SKM-1 treated with dmso at 0.1 percent for 144 hours (cell line): ENCODE results near the gene SSH2.
"Not testable (repeated sequence)": the region's sequence is repeated elsewhere in the genome, so short reads cannot be mapped to it uniquely, and the experiment has no call there.

Experiments used
- DNase-seq: peaks from one replicate; lab custom pipeline; 2025; ENCODE audit not compliant: unreplicated experiment; lab: John Stamatoyannopoulos, UW

SSH2 gene

DNA sequence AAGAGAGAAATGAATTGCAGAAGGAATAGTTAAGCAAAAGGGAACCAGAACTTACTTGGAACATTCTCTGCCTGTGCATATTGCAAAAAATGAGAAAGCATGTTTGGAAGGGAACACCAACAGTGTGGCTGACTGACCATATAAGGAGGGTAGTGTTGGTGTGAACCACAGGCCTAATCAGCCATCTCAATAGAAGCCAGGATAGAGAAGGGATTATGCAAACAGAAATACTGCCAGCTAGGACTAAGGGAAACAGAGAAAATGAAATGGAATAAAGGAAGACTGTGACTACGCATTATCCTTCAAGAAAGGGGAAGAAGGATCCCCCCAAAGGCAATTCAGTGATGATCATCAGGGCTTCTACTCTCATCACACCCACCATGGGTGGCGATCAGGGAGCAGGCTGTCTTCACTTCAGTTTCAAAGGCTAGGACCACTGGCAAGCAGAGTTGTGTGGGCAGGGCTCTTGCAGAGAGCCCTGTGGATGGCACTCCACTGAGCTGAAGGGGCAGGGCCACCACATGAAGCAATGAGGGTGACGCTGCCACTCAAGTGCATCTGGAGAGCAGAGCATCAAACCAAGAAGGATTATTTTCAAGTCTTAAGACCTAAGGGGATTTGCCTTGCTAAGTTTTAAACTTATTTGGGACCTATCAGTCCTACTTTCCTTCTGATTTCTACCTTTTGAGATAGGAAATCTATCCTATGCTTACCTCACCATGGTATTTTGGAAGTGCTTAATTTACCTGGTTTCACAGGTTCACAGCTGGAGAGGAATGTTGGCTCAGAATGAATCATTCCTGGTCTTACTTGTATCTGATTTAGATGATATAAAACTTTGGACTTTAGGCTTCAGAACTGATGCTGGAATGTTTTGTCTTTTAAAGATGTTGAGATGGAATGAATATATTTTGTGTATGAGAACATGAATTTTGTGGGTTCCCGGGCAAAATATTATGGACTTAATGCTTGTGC is 140.5 kb downstream of the SSH2 start:
- DNase-seq, result no peak

DNA sequence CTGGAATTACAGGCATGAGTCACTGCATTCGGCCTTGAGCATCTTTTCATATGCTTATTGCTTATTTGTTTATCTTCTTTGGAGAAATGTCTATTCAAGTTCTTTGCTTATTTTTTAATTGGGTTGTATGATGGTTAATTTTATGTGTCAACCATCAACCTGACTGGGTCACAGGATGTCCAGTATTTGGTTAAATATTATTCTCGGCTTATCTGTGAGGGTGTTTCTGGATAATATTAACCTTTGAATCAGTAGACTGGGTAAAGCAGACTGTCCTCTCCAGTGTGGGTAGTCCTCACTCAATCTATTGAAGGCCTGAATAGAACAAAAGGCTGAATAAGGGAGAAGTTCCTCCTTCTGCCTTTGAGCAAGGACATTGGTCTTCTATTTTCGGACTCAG is 142.0 kb downstream of the SSH2 start:
- DNase-seq, result no peak

GRCh38 chr17:29782917-29783316 is 147.1 kb downstream of the SSH2 start:
- DNase-seq, result no peak

GRCh38 chr17:29779812-29780190 is 150.2 kb downstream of the SSH2 start:
- DNase-seq, result not testable (repeated sequence)

GRCh38 chr17:29778956-29779811 is 150.8 kb downstream of the SSH2 start:
- peak; percentile 59 for DNase-seq

DNA sequence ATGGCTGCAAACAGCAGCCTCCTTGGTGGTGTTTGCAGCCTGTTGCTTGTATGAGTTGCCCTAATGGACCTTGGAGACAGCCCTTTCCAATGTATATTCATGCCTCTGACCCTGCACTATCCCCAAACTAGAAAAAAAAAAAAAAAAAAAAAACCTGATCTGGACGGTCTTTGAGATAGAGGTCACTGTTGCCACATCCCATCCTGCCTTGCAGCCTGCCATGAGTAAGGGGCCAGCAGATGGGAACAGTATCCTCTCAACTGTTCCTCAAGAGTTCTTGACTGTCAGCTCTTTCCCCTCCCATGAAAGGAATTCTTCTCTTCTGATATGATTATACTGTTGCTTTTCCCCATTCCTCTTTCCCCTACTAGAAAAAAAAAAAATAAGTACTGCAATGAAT is 152.4 kb downstream of the SSH2 start:
- DNase-seq, result no peak

DNA sequence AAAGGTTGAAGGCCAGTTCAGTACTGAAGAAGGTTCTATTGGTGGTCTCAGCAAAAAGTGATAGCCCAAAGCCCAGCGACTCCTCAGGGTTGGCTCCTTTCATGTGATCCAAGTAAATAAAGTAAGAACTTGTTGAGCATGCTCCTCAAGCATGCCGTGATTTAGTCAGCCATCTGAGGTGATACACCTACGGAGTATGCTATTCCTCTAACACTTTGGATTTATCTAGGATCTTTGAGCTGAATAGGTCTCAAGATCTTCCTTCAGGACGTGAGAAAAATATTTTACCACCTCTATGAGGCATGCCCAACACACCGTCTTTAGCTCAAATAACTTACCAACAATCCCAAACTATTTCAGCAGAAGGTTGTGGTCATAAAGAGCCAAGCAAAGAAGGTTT is 154.0 kb downstream of the SSH2 start:
- DNase-seq, result no peak

DNA sequence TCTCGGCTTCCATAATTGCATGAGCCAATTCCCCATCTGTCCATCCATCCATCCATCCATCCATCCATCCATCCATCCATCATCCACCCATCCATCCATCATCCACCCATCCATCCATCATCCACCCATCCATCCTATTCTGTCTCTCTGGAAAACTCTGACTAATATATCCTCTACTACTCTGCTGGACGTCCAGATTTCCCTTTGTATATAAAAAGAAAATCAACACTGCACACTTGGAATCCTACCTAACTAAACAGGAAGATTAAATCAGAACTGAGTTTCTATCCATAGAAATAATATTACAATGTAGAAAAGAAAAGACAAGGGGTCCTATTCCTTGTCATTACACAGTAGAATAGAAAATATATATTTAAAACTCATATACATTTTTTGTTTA is 157.0 kb downstream of the SSH2 start:
- no peak for DNase-seq

GRCh38 chr17:29771546-29771945 is 158.5 kb downstream of the SSH2 start:
- DNase-seq, result no peak

- DNase-seq, result no peak
Measured at GRCh38 chr17:29769225-29769624, 160.8 kb downstream of the SSH2 start.

DNA sequence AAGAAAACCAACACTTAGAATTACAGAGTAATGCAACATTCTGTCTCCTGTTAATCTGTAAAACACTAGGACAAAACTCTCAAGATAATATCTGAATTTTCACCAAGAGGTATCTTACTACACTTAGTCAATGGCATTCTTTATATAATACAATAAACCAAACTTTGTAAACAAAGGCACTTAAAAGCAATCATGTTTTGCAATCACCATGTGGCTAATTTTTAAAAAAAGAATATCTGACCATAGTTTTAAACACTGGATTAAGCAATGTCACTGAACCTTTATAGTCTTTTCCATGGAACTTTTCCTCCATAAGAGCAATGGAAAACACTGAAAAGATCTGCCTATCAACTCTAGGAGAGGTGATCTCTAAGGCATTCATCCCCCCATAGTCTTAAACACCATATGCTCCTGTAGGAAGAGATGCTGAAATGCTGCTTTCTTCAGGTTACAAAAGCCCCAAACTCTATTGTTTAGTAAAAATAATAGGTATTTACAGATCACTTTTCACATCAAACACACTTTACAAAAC is 163.2 kb downstream of the SSH2 start:
- DNase-seq, result no peak

DNA sequence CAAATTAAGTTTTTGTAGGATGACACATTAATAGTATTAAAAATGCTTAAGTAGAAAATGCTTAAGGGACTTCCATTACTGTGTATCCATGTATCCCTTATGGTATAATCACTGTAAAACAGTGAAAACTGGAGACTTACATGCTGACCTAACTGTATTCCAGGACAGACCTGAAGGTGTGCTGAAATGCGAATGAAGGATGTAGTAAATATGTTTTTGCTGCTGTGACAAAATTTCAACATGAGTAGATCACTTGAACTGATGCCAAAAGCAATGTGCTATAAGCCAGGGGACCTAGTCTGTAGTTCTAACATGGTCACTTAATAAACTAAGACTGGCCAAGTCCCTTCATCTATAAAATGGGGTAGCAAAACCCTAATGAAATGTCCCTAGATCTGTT is 165.3 kb downstream of the SSH2 start:
- no peak for DNase-seq

- no peak for DNase-seq
Measured at GRCh38 chr17:29764217-29764616, 165.8 kb downstream of the SSH2 start.

- no peak for DNase-seq
Measured at GRCh38 chr17:29763273-29763672, 166.8 kb downstream of the SSH2 start.

- peak; percentile 80 for DNase-seq
Measured at GRCh38 chr17:29761040-29761761, 168.8 kb downstream of the SSH2 start.

- peak; percentile 8 for DNase-seq
Measured at GRCh38 chr17:29760279-29761039, 169.6 kb downstream of the SSH2 start.

DNA sequence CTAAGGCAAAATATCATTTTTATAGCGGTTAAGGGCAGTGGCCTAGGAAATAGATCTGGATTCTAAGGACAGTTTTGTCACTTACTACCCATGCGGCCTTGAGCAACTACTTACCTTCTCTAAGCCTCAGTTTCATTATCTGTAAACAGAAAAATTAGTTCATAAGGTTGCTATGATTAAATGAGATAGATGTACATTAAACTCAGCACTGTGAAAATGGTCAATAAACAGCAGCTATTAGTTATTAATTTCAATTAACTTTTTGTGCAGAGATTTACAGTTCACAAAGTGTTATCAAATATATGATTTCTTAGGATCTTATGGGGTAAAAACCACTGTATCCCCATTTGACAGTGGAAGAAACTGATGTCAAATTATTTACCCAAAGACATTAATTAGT is 171.8 kb downstream of the SSH2 start:
- no peak for DNase-seq

GRCh38 chr17:29757788-29758187 is 172.2 kb downstream of the SSH2 start:
- DNase-seq, result no peak

DNA sequence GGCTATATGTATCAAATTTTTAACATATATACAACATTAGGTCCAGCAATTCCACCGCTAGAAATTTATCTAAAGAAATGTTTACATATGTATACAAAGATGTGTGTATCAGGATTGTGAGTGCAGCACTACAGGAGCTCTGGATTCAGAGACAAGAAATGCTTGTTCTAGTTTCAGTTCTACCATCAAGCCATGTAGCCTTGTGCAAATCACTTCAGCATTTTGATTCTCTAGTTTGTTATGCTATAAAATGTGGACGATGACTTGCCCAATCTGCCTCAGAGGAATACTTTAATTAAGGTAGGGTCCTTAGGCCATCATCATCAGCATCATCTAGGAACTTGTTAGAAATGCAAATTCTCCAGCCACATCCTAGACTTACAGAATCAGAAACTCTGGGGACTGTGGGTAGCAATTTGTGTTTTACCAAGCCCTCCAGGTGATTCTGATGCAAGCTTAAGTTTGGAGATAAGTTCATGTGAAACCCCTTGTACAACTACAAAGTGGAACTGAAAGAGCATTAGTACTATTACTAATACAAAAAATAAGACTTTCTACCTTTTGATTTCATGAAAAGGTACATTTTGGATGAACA is 176.1 kb downstream of the SSH2 start:
- no peak for DNase-seq
